ENCODE results near the gene CNDP2.
A peak's percentile ranks its signal among the peaks of the same experiment; 100 is the strongest.

The CNDP2 gene

GRCh38 chr18:74540652-74541421 is 44.7 kb downstream of the CNDP2 start:
- no peak for TF ChIP-seq CTCF (IDR thresholded peaks at IDR 0.05; ENCODE audit: control insufficient read depth, insufficient read depth, low read depth, low read length, missing control alignments)
- no peak for DNase-seq (ENCODE audit: low read depth)
- no peak overlapping the region for H3K4me3 ChIP-seq (ENCODE audit: control insufficient read depth, low read depth, low read length)

- TF ChIP-seq CTCF (IDR thresholded peaks at IDR 0.05; ENCODE audit: control insufficient read depth, insufficient read depth, low read depth, low read length, missing control alignments): no peak
- no peak overlapping the region for H3K4me3 ChIP-seq (ENCODE audit: control insufficient read depth, low read depth, low read length)
- DNase-seq (ENCODE audit: low read depth): no peak
Observed at GRCh38 chr18:74541703-74542555, 45.8 kb downstream of the CNDP2 start.

- TF ChIP-seq CTCF (IDR thresholded peaks at IDR 0.05; ENCODE audit: control insufficient read depth, insufficient read depth, low read depth, low read length, missing control alignments): no peak
- DNase-seq (ENCODE audit: low read depth): no peak
- no peak overlapping the region for H3K4me3 ChIP-seq (ENCODE audit: control insufficient read depth, low read depth, low read length)
Observed at GRCh38 chr18:74544898-74545297, 48.7 kb downstream of the CNDP2 start.

- TF ChIP-seq CTCF (IDR thresholded peaks at IDR 0.05; ENCODE audit: control insufficient read depth, insufficient read depth, low read depth, low read length, missing control alignments): no peak
- no peak for DNase-seq (ENCODE audit: low read depth)
- no peak overlapping the region for H3K4me3 ChIP-seq (ENCODE audit: control insufficient read depth, low read depth, low read length)
Observed at GRCh38 chr18:74546007-74546406, 49.8 kb downstream of the CNDP2 start.

GRCh38 chr18:74546751-74547530 is 50.8 kb downstream of the CNDP2 start:
- peak; percentile 24 for DNase-seq (ENCODE audit: low read depth)
- TF ChIP-seq CTCF (IDR thresholded peaks at IDR 0.05; ENCODE audit: control insufficient read depth, insufficient read depth, low read depth, low read length, missing control alignments): no peak
- no peak overlapping the region for H3K4me3 ChIP-seq (ENCODE audit: control insufficient read depth, low read depth, low read length)

- no peak for DNase-seq (ENCODE audit: low read depth)
- TF ChIP-seq CTCF (IDR thresholded peaks at IDR 0.05; ENCODE audit: control insufficient read depth, insufficient read depth, low read depth, low read length, missing control alignments): no peak
- no peak overlapping the region for H3K4me3 ChIP-seq (ENCODE audit: control insufficient read depth, low read depth, low read length)
Observed at GRCh38 chr18:74547860-74548259, 51.7 kb downstream of the CNDP2 start.

All from AG09309 (cell line).